Stimulated activated CD8-positive, alpha-beta memory T cell treated with anti-CD3 and anti-CD28 coated beads, Interleukin-15, amount 100 ng/mL, for 24 hours (primary cell): Measurements from ENCODE around the gene PSME3IP1.
A peak's percentile ranks its signal among the peaks of the same experiment; 100 is the strongest.
"Not testable (repeated sequence)": the region's sequence is repeated elsewhere in the genome, so short reads cannot be mapped to it uniquely, and the experiment has no call there.

Experiments
- DNase-seq: peaks from one replicate; pipeline ENCODE4 v3.0.0-alpha.2; 2020; ENCODE audit warnings: low read depth

Gene PSME3IP1, protein sequence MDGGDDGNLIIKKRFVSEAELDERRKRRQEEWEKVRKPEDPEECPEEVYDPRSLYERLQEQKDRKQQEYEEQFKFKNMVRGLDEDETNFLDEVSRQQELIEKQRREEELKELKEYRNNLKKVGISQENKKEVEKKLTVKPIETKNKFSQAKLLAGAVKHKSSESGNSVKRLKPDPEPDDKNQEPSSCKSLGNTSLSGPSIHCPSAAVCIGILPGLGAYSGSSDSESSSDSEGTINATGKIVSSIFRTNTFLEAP

DNA sequence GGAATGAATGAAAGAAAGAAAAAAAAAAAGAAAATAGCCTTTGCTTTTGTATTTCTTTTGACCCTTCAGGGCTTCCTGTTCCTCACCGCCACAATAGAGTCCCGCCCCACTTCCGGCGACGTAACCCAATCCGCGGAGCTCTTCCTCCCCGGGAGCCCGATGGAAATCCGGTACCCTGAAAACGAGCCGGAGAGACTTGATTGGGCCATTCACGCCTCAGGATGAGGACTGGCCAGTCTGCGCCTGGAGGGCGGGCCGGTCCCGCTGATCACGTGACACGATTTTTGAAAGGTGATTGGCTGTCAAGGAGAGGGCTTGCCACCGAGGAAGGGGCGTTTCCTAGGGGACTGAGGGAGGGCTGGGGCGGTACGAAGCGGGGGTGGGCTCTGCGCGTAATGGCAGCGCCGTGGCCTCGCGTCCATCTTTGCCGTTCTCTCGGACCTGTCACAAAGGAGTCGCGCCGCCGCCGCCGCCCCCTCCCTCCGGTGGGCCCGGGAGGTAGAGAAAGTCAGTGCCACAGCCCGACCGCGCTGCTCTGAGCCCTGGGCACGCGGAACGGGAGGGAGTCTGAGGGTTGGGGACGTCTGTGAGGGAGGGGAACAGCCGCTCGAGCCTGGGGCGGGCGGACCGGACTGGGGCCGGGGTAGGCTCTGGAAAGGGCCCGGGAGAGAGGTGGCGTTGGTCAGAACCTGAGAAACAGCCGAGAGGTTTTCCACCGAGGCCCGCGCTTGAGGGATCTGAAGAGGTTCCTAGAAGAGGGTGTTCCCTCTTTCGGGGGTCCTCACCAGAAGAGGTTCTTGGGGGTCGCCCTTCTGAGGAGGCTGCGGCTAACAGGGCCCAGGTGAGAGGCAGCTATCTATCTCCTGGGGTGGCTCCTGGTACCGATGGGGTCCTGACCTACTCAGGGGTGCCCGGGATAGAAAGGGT lies at the start of gene PSME3IP1, which contains the start of gene RSPRY1:
Gene PSME3IP1 (minus strand): TSS at position 95 of the 927 bp plus-strand sequence. CDS start 12,185 bp downstream, outside the sequence.
Gene RSPRY1 (plus strand): TSS at position 385 of the 927 bp plus-strand sequence. CDS start 18,330 bp downstream, outside the sequence.
- peak; percentile 84 for DNase-seq

DNA sequence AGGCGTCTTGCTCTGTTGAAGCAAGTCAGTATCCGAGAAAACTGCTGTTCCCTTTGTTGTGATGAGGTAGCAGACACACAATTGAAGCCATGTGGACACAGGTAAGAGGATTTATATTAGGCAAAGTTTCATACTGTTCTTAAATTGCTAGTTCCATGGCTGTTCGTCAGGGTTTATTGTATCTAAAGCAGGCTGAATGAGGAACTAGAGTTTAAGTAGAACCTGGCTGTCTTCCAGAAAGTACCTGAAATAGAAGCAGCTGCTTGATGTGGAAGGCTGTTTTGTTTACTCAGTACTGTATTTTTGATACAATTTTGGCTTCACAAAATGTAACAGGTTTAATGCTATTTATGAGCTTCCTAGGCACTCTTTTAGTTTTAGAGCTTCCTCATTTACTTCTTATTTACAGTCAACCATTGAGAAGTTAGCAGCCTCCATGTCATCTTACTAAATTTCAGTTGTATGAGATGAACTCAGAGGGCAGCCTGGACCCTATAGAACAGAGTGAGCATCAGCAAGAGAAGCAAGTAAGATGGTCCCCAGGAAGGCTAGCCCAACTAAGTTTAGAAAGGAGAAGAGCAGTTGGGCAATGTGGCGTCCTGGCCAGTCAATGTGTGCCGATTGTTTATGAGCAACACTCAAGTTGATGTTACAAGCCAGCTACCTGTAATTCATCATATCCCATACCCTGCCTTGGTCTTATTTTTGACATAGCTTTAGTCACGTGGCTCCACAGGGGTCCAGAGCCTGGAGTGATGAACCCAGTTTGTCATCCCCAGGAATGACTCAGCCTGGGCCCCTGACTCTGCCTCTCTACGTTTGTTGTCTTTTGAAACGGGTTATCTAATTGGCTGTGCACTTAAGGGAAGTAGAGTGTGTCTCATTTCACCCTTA lies 49.5 kb upstream of the PSME3IP1 start:
- DNase-seq = no peak

DNA sequence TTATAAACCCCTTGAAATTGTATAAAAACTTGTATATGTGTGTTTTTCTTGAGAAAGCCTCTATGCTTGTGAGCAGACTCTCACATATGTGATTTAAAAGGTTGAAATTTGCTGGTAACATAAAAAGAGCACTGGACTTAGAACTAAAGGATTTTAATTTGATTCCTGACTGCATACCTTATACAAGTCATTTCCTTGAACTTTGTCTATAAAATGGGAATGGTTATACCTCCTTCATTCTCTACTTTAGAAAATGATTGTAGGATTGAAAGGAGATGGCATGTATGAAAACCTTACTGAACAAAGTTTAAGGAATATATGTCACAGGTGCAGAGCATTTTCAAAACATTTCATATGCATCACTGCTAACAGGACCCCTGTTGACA lies 48.9 kb upstream of the PSME3IP1 start:
- no peak for DNase-seq

DNA sequence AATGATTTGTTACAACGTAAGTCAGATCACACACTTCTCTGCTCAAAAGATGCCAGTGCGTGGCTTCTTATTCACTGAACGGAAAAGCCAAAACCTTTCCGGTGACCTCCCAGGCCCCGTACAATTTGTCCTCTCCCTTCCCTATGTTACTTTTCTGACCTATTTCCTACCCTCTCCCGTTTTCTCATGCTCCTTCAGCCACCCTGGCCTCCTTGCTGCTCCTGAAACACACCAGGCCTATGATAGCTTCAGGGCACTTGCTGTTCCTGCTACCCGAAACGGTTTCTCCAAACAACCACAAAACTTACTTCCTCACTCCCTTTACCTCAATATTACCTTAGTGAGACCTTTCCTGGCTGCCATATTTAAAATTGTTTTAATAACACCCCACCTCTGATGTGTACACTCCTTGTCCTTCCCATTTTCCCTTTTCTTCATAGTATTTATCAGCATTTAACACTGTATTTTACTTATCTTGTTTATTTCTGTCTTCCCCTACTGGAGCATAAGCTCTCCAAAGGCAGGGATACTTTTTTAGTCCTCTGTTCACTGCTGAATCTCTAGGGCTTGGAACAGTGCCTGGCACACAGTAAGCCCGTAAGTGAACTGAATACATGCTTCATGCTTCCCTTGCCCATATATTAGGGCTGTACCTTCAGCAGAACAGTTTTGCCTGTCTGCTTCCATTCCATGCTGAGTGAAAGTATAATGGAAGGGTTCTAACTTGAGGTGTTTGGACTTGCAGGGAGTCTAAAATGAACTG lies 48.3 kb upstream of the PSME3IP1 start:
- DNase-seq = no peak

DNA sequence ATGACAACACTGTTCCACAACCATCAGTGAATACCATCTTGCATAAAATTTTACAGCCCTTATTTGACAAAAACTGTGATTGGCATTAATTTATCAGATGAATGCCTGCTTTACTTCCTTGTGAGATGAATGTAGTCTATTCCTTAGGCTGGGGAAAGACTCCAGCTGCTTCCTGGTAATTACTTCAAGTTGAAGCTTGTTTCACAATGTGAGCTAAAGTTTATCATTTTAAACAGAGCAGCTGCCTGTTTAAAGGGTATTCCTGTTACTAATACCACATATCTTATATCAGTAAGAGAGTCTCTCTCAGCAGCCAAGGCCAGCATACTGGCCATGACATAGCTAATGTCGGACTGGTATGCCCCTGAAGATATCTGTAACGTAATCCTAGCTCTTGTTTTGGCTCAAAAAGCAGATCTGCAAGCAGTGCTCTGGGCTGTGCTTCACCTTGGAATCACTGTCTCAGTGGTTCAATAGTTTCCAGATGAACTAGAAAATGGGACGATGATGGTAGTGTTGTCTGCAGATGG lies 46.0 kb upstream of the PSME3IP1 start:
- no peak for DNase-seq

DNA sequence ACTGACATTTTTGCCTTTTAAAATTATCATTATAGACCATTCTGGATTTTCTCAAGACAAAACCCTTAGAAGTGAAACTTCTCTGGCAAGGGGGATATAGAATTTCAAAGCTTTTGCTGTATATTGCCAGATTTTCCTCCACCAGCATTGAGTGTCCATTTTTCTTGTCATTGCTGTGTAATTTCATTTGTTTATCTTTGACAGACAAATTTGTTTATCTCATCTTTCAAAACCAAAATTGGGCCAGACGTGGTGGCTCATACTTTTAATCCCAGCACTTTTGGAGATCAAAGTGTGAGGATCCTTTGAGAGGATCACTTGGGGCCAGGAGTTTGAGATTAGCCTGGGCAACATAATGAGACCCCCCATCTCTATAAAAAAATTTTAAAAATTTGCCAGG lies 43.2 kb upstream of the PSME3IP1 start:
- DNase-seq = no peak

DNA sequence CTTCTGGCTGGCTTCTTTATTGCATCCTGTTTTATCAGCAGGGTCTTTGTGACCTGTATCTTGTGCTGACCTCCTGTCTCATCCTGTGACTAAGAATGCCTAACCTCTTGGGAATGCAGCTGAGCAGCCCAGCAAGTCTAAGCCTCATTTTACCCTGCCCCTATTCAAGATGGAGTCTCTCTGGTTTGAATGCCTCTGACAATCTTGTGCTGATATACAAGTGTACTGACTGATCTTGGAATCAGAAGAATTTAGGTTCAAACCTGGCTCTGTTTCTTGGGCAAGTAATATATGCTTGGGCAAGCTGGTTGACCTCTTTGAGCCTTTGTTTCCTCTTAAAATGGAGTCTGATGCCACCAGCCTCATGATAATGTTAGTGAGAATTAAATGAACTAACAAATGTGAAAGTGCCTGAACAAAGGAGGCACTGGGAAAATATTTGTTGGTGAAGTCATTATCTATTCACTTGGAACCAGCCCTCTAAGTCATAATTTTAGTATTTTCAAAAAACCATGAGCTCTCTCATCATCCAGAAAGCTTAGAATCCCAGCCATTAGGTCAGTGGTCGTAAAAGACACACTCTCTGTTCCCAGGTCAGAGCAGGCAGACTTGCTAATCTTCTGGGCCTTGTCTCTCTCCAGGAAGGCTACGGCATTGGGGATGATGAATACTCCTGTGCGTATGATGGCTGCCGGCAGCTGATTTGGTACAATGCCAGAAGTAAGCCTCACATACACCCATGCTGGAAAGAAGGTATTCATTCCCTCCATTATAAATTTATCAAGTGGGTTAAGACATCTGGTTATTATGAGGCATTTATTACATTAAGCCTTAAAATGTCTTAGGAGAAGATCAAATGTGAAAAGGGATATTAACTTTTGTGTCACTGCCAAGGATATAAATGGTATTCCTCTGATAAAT lies 41.1 kb upstream of the PSME3IP1 start:
- no peak for DNase-seq

DNA sequence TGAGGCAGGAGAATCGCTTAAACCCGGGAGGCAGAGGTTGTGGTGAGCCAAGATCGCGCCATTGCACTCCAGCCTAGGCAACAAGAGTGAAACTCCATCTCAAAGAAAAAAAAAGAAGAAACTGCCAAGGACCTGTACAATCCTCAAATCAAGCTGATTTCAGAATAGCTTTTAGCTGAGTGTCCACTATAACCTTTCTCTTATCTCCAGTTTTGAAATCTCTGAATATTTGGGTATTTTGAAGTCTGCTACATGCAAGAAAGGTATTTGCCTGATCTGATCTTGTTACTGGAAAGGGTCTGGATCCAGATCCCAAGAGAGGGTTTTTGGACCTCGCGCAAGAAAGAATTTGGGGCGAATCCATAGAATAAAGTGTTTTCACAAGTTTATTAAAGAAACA lies 40.1 kb upstream of the PSME3IP1 start:
- DNase-seq = no peak

DNA sequence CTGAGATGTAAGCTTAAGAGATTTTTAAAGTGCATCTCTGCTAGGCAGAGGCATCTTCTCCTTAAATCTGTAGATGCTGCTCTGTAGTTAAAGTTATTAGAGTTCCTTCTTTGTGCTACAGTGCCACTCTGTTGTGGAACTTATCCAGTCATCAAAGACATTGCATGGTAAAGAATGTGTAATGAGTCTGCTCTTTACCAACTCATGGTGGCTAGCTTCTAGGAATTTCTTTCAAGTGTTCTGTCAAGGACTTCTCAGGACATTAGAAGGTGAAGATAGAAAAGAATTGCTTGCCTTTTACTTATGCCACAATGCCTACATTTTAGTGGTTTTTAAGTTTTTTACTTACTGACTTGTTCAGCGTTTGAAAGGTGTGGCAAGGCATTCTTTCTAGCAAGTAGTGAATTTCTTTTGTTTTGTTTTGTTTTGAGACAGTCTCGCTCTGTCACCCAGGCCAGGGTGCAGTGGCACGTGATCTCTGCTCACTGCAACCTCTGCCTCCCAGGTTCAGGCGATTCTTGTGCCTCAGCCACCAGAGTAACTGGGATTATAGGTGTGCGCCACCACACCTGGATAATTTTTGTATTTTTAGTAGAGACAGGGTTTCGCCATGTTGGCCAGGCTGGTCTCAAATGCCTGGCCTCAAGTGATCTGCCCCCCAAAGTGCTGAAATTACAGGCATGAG lies 39.0 kb upstream of the PSME3IP1 start:
- DNase-seq = no peak

DNA sequence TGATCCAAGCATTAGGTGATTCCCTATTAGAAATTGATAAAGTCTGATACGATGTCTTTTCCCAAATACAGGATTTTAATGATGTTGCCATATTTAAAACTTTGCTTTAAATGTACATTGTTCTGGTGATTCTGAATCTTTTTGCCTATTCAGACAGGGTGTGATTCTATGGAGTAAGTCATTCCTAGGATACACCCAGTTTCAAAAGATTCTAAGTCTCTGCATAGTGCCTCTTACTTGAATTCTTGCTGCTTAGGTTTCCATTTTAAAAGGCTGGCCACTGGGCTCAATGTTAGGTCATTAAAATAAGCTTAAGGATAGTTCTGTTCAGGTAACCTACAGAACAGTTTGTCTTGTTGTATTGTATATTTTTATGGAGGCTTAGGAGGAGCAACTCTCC lies 37.2 kb upstream of the PSME3IP1 start:
- no peak for DNase-seq

DNA sequence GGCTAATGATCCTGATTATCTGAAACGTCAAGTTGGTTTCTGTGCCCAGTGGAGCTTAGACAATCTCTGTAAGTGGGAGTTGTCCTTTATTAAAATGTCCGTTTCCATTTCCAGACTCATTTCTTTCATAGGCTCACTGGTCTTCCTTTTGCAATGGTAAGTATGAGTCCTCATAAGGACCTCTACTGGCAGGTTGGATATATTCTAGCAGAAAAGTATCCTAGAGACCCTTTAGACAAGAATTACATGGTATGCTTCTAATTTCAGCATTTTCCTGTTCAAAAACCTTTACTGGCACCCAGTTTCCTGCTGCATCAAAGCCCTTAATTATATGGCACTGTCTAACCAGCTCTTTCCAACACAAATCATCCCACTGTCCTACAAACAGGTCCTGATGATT lies 31.1 kb upstream of the PSME3IP1 start:
- no peak for DNase-seq

DNA sequence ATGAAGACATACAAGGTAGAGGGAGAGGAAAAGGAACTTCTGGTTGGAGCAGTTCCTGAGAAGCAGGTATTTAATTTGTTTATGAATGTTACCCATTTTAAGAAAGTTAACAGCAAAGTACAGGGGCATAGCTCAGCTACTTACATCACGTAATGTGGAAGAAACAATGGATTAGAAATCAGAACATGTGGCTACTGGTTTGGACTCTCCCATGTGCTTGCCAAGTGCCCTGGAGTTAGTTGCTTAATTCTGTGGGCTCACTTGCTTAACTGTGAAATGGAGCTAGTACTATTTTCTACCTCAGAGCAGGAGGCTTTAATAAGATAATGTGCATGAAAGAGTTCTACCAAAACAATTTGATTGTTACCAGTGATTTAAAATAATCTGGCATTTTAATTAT lies 27.6 kb upstream of the PSME3IP1 start:
- no peak for DNase-seq

DNA sequence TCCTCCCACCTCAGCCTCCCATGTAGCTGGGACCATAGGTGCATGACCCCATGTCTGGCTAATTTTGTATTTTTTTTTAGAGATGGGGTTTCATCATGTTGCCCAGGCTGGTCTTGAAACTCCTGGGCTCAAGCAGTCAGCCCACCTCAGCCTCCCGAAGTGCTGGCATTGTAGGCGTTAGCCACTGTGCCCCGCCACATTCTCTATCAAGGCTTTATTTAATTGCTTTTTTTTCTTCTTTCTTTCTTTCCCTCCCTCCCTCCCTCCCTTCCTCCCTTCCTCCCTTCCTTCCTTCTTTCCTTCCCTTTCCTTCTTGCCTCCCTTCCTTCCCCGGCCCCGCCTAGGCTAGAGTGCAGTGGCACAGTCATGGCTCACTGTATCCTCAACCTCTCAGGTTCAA lies 23.9 kb upstream of the PSME3IP1 start:
- DNase-seq = no peak

DNA sequence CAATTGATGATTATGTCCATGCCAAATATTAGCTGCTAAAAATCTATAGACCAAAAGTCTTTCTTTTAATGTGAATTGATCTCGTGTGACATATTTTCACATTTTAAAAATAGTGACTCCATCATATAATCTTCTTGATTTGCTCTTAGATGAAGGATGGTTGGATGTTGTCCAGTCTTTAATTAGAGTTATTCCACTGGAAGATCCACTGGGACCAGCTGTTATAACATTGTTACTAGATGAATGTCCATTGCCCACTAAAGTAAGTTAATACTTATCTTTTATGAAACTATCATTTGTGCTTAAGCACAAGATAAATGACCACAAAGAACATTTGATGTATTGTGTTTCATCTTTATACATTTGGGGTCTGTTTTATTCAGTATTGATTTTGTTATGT lies 23.1 kb upstream of the PSME3IP1 start:
- no peak for DNase-seq

DNA sequence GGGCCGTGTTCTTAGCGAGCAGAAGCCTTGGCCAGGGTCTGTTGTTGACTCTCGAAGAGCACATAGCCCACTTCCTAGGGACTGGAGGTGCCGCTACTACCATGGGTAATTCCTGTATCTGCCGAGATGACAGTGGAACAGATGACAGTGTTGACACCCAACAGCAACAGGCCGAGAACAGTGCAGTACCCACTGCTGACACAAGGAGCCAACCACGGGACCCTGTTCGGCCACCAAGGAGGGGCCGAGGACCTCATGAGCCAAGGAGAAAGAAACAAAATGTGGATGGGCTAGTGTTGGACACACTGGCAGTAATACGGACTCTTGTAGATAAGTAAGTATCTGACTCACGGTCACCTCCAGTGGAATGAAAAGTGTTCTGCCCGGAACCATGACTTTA lies 18.8 kb upstream of the PSME3IP1 start:
- no peak for DNase-seq

DNA sequence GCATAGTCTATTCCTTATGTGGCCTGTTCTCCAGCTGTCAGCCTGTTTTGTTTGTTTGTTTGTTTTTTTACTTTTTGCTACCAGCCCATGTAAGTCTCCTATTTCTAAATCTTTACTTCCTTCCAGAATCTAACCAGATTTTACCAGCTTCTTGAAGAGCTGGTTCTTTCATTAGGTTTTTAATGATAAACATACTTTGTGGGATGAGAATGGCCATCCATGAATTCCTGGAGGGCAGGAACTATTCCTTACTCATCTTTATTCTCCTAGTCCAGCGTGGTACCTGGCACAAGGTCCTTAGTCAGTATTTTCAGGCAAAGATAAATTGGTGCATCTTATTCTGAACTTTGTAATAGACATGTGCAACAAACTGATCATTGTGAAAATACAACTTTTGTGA lies 17.6 kb upstream of the PSME3IP1 start:
- no peak for DNase-seq

DNA sequence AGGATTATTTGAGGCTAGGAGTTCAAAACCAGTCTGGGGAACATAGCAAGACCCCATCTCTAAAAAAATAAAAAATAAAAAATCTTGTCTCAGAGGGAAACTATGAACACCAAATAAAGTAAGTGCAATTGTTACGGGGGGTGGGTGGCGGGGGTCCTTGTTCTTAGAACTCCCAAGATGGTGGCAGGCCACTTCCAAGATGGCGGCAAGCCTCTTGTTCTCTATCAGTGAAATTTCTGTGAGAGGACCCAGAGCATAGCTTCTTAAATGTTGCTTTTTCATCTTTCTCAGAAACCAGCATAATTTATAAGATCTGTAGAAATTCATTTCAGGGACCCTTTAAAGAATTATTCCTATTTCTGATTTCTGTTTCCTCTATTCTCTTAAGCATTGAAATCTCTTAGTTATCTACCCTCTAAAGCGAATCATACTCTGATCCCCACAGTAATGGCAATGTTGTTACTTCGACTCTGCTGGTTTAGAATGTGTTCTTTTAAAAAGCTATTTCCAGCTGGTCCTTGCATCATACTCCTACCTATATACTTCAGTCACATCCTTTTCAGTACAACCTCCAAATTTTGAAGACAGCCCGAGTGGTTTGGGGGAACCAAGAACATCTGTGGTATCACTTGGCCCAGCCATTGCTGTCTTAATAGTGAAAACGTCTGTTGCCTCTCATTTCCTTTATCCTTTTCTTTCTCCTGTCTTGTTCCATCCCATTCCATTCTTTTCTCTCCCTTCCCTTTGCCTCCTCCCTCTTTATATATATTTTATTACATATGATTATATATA lies 16.5 kb upstream of the PSME3IP1 start:
- no peak for DNase-seq

DNA sequence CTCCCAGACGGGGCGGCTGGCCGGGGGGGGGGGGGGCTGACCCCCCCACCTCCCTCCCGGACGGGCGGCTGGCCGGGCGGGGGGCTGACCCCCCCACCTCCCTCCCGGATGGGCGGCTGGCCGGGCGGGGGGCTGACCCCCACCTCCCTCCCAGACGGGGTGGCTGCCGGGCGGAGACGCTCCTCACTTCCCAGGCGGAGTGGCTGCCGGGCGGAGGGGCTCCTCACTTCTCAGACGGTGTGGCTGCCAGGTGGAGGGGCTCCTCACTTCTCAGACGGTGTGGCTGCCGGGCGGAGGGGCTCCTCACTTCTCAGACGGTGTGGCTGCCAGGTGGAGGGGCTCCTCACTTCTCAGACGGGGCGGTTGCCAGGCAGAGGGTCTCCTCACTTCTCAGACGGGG lies 15.1 kb upstream of the PSME3IP1 start:
- not testable (repeated sequence) for DNase-seq

DNA sequence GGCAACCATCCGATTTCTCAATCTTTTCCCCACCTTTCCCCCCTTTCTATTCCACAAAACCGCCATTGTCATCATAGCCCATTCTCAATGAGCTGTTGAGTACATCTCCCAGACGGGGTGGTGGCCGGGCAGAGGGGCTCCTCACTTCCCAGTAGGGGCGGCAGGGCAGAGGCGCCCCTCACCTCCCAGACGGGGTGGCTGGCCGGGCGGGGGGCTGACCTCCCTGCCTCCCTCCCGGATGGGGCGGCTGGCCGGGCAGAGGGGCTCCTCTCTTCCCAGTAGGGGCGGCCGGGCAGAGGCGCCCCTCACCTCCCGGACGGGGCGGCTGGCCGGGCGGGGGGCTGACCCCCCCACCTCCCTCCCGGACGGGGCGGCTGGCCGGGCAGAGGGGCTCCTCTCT lies 14.5 kb upstream of the PSME3IP1 start:
- DNase-seq = not testable (repeated sequence)
